ENCODE data around the gene C12orf50.
"Not testable (repeated sequence)": the region's sequence is repeated elsewhere in the genome, so short reads cannot be mapped to it uniquely, and the experiment has no call there.

The C12orf50 gene, protein sequence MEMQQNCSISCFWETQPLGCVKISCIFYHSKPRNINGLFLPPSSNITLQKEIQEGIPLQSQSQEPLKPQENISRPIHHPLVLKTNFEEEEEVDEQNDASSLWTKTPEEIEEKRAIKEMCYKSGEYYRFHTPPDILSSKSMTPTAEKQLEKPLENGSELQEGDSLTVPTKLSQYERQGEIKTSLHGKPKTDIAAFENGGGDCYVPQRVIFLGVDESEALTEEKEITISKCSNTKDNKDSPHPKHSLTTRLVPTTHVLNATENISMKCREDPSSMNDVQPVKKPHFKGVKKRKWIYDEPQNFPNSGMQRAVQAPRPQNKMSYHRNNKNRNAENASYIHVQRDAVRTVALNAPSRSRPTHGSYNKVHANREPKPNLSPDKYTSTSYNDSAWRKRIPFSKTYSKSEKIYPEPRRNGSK

GRCh38 chr12:88029093-88029665 lies at the start of gene C12orf50:
Gene C12orf50 (minus strand): TSS chr12:88029401. CDS start chr12:88026962, 2,439 bp downstream.
- DNase-seq: no peak

- no peak for DNase-seq
Measured at GRCh38 chr12:88067301-88067700, 38.1 kb upstream of the C12orf50 start.

DNA sequence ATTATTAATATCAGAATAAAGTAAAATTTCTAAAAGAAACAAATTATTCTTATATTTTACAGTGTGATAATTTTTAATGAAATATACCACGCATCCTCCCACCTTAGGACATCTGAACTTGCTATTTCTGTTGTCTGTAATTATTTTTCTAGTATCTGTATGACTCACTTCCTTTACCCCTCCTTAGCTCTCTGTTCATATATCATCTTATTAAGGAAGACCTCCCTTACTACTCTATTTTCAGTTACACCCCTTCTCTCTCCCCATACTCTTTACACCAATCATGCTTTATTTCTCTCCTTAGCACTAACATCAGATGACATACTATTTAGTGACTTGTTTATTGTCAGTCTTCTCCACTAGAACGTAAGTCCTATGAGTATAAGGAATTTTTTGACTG lies 34.2 kb upstream of the C12orf50 start:
- no peak for DNase-seq

GRCh38 chr12:88062474-88062873 lies 33.3 kb upstream of the C12orf50 start:
- no peak for DNase-seq

GRCh38 chr12:88058719-88059077 lies 29.5 kb upstream of the C12orf50 start:
- no peak for DNase-seq

DNA sequence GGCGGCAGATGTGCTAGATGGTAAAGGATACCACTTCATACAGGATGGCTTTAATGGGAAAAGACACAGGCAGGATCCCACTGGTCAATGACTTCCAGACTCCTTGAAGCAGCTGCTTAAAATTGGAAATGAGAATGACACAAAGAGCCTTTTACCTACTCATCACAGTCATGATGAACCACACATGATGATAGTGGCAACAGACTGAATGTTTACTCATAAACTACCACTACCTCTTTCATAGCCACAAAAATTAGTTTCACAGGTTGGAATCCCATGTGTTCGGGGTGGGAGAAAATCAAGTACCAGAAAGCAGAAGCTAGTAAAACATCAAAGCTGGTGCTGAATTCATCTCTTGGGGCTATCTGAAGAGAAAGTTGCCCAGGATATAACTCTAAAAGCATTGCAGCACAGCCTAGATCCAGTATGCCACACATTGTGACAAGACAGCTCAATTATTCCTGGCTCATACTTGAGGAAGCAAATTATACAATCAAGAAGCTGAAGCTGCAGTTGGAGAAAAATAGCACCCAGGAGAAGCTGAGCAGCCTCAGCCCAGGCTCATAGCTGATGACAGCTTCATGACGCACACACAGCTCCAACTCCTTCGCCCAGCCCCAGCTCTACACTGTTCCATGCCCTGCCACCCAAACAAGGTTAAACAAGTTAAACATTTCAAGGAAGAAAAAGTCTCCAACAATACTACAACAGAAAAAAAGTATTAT lies 29.0 kb upstream of the C12orf50 start:
- DNase-seq: no peak

DNA sequence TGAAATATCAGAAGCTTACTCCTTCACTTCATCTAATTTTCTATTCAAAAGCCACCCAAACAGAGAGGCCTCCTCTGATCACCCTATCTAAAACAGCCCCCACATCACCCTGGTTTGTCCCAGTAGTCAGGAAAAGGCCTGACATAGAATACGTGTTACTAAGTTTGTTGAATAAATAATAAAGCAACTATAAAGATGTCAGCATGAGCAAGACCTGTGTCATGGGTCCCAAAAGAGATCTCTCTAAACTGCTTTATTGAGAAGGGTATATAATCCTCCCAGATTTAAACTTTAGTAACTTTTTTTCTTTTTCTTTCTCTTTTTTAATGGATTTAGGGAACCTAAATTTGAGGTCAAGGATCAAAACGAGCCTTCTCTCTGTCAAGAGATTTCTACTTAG lies 27.4 kb upstream of the C12orf50 start:
- DNase-seq: no peak

DNA sequence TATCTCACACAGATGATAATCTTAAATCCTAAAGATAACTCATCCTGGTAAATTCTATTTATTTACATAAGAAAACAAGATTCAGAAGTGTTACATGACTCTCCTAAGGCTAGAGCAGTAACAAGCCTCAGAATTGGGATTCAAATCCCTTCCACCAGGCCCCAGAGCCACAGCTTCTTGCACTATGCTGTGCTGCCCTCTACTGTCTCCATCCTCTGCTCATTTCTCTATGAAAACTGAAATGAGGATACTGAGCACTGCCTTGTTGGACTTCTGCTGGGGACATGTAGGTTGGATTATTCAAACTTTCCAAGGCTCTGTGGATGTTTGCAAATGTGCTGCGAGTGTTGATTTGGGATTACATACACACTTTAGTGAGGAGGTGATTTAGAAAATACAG lies 23.5 kb upstream of the C12orf50 start:
- no peak for DNase-seq

DNA sequence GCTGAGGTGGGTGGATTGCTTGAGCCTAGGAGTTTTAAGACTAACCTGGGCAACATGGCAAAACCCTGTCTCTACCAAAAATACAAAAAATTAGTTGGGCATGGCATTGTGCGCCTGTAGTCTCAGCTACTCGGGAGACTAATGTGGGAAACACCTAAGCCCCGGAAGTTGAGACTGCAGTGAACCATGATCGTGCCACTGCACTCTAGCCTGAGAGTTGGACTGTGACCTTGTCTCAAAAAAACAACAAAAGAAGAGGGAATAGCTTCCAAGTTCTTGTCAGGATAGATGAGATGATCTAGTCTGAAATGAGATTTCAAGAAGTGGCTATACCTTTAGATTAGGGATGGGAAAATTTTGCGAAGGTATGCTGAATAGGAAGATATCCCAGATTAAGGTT lies 14.8 kb upstream of the C12orf50 start:
- no peak for DNase-seq

GRCh38 chr12:88037770-88038169 lies 8.6 kb upstream of the C12orf50 start:
- no peak for DNase-seq

DNA sequence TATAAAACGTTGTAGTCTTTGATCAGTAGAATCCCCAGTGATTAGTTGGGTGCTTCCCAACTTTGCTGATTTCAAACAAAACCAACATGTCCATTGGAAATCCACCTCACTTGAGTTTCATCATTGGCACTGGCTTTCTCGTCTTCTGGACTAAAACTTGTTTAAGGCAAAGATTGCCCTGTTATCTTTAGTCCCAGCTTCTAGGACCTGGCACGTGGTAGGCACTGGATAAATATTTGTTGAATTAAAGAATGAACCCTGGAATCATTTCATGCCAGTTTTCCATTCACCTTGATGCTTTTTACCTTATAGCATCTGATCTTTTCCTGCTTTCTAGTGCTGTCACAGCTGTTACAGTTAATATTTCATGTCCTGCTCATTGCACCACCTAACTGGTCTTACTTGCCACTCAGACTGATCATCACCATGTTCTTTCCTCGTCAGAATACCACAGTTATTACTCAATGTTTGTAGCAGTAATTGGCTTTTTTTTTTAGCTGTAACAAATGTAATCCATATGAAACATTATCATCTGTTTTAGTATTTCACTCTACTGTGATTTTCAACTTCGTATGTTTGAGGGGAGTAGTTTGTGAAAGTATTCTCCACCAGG lies 7.3 kb upstream of the C12orf50 start:
- no peak for DNase-seq

- no peak for DNase-seq
Measured at GRCh38 chr12:88035907-88036289, 6.7 kb upstream of the C12orf50 start.

DNA sequence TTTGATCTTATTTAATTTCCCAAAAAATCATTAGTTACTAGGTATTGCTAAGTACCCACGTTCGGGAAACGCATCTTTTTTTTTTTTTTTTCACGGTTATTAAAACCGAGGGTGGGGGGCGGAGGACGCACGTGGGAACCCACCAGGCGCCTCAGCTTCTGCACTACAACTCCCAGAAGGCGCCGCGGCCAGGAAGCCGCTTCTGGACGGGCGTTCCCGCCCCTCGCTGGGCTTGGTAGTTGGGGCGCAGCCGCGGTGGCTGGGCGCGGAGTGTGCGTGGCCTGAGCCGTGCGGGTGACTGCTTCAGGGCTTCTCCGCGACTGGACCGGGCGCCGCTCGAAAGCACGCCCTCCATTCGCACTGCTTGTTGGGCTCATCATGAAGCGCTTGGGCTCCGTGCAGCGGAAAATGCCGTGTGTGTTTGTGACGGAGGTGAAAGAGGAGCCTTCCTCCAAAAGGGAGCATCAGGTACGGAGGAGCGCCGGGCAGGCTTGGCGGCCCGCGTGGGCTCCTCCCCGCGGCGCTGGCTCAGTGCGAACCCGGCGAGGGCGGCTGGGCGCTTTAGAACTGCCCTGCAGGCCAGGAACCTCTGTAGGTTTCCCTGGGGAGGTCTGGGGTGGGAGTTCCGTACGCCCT lies 6.2 kb upstream of the C12orf50 start:
- DNase-seq: peak; percentile 53

DNA sequence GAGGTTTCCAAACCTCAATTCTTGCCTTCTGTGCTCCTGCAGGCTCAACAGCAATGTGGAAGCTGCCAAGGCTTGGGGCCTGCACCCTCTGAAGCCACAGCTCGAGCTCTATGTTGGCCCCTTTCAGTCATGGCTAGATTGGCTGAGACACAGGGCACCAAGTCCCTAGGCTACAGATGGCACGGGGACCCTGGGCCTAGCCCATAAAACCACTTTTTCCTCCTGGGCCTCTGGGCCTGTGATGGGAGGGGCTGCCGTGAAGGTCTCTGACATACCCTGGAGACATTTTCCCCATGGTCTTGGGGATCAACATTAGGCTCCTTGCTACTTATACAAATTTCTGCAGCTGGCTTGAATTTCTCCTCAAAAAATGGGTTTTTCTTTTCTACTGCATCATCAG lies 2.0 kb upstream of the C12orf50 start:
- DNase-seq: not testable (repeated sequence)

- no peak for DNase-seq
Measured at GRCh38 chr12:88026196-88026595, 3.0 kb downstream of the C12orf50 start.

GRCh38 chr12:88017964-88018363 lies 11.2 kb downstream of the C12orf50 start:
- DNase-seq: no peak

GRCh38 chr12:88015825-88016224 lies 13.4 kb downstream of the C12orf50 start:
- no peak for DNase-seq

DNA sequence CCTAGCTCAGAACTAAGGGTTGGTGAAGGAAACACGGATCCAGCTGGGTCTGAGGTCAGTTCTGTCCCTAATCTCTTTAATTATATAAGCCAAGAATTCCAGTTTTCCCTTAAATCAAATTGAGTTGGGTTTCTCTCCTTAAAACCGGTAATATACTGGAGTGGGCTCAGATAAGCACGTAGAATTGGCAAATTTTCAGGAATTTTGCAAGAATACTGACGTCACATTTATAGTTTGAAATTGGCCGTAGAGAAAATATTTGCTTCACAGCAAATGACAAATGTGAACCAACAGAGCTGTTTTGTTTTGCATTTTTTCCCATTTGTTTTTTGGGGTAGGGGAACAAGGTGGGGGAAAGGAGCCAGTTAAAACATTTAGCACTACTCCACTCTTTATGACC lies 17.4 kb downstream of the C12orf50 start:
- no peak for DNase-seq

DNA sequence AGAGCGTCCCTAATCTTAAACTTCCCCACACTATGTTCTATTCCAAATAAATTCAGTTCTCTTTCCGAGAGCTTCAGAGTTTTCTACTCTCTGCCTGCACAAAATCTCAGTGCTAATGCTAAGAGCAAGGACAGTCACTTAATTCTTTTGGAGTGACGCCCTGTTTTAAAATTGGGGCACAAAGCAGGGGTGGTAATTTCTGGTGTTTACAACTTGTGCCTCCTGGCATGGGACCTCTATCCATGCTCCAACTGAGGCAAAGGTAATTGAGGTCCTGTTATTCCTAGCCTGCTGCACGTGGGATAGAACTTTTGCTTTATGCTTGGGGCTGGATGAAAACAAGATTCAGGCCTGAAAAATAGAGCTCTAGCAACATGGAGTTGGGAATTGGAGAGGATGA lies 22.9 kb downstream of the C12orf50 start:
- DNase-seq: no peak

GRCh38 chr12:88001327-88001726 lies 27.9 kb downstream of the C12orf50 start:
- no peak for DNase-seq

DNA sequence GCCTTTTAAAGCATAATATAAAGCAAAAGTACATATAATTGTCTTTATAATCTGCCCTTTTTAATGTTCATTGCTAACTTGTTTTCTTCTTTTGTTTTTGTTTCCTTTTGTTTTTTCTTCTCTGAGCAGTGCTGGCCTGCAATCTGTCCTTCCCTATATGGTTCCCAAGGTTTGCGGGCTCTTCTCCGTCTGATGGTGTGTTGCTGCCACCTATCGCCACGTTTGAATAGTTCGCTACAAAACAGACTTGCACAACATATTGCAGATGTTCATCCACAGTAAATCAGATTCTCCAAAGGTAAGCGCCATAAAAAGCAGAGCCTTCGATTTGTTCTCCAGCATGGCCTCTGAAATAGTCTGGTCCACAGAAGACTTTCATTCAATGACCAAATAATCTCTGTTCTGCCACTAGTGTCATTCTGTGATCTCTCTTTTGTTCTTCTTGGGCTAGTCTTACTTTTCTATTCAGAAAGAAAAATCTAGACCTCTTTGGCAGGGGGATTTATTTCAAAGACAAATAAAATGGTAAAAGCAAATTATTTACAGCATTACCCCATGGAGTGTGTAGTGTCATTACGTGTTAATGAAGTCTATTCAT lies 33.5 kb downstream of the C12orf50 start:
- peak; percentile 34 for DNase-seq

- no peak for DNase-seq
Measured at GRCh38 chr12:87991483-87991882, 37.7 kb downstream of the C12orf50 start.

DNA sequence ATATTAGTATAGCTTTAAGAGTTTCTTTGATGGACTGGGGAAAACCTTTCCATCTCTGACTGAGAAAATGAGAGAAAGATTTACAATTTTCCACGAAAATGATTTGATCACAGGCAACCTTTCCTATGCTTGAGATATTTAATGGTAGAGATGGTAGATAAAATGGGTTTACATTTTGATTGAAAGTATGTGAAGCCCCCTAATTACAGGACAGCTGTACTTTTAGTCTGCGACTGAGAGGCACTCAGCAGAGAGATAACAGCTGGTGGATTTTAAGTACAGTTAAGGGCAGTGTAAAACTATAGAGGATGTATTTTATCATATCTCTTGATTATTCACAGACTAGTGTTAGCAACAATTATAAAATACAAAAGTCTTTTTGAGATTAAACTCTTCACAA lies 40.7 kb downstream of the C12orf50 start:
- no peak for DNase-seq

All from NCI-H187 treated with DMSO at 0.1 percent for 48 hours (cell line).